ENCODE data around the gene DIS3L2. TPM values are rescaled to one million over a fixed set of nuclear protein-coding genes. Genes with fewer than 3 reads are reported as not detected.
"Not testable (repeated sequence)": the region's sequence is repeated elsewhere in the genome, so short reads cannot be mapped to it uniquely, and the experiment has no call there.

The DIS3L2 gene
- total RNA-seq, 1 donor from 2014 or later: 11.8 TPM

GRCh38 chr2:232327105-232328031 is 365.9 kb downstream of the DIS3L2 start:
- Histone ChIP-seq H3K27me3 (ENCODE audit: control insufficient read depth, insufficient read depth, low read length) (no peaks in the 10 kb centered on the region), H3K4me3 (ENCODE audit: low read depth, low read length) (no peak overlapping the region), H3K36me3 (ENCODE audit: control insufficient read depth, insufficient read depth, low read length) (no peaks in the 10 kb centered on the region)
- no peak for FAIRE-seq
- DNase-seq (ENCODE audit: low read depth): peak; percentile 48
- peak; percentile 85 for TF ChIP-seq CTCF (IDR thresholded peaks at IDR 0.05; ENCODE audit: insufficient read depth, low read length, severe bottlenecking)

- peak; percentile 30 for TF ChIP-seq CTCF (IDR thresholded peaks at IDR 0.05; ENCODE audit: insufficient read depth, low read length, severe bottlenecking)
- DNase-seq (ENCODE audit: low read depth): no peak
These were observed 366.5 kb downstream of the DIS3L2 start for GRCh38 chr2:232328032-232328422.

GRCh38 chr2:232328516-232329460 is 367.3 kb downstream of the DIS3L2 start:
- Histone ChIP-seq H3K36me3 (ENCODE audit: control insufficient read depth, insufficient read depth, low read length) (no peaks in the 10 kb centered on the region), H3K4me3 (ENCODE audit: low read depth, low read length) (no peak overlapping the region), H3K27me3 (ENCODE audit: control insufficient read depth, insufficient read depth, low read length) (no peaks in the 10 kb centered on the region)
- TF ChIP-seq CTCF (IDR thresholded peaks at IDR 0.05; ENCODE audit: insufficient read depth, low read length, severe bottlenecking): no peak
- DNase-seq (ENCODE audit: low read depth) (no peak), FAIRE-seq (no peak)

More at GRCh38 chr2:232328032-232328422, 366.5 kb downstream of the DIS3L2 start:
- no peak overlapping the region for H3K4me3 ChIP-seq (ENCODE audit: low read depth, low read length)
- peak; percentile 23 for FAIRE-seq
- H3K27me3 ChIP-seq (ENCODE audit: control insufficient read depth, insufficient read depth, low read length): no peaks in the 10 kb centered on the region
- no peaks in the 10 kb centered on the region for H3K36me3 ChIP-seq (ENCODE audit: control insufficient read depth, insufficient read depth, low read length)

GRCh38 chr2:232329716-232330067 is 368.2 kb downstream of the DIS3L2 start:
- no peaks in the 10 kb centered on the region for H3K27me3 ChIP-seq (ENCODE audit: control insufficient read depth, insufficient read depth, low read length)
- H3K4me3 ChIP-seq (ENCODE audit: low read depth, low read length): no peak overlapping the region
- no peak for TF ChIP-seq CTCF (IDR thresholded peaks at IDR 0.05; ENCODE audit: insufficient read depth, low read length, severe bottlenecking)
- no peak for FAIRE-seq
- no peaks in the 10 kb centered on the region for H3K36me3 ChIP-seq (ENCODE audit: control insufficient read depth, insufficient read depth, low read length)
- DNase-seq (ENCODE audit: low read depth): no peak

GRCh38 chr2:232330068-232330999 is 368.8 kb downstream of the DIS3L2 start:
- H3K4me3 ChIP-seq (ENCODE audit: low read depth, low read length): no peak overlapping the region
- no peak for TF ChIP-seq CTCF (IDR thresholded peaks at IDR 0.05; ENCODE audit: insufficient read depth, low read length, severe bottlenecking)
- no peaks in the 10 kb centered on the region for H3K36me3 ChIP-seq (ENCODE audit: control insufficient read depth, insufficient read depth, low read length)
- no peak for DNase-seq (ENCODE audit: low read depth)
- FAIRE-seq: no peak
- no peaks in the 10 kb centered on the region for H3K27me3 ChIP-seq (ENCODE audit: control insufficient read depth, insufficient read depth, low read length)

- H3K27me3 ChIP-seq (ENCODE audit: control insufficient read depth, insufficient read depth, low read length); DNase-seq (ENCODE audit: low read depth); H3K4me3 ChIP-seq (ENCODE audit: low read depth, low read length); FAIRE-seq; H3K36me3 ChIP-seq (ENCODE audit: control insufficient read depth, insufficient read depth, low read length): not testable (repeated sequence)
These were observed 369.5 kb downstream of the DIS3L2 start for GRCh38 chr2:232331061-232331460.

- FAIRE-seq: peak; percentile 13
- not testable (repeated sequence) for H3K36me3 ChIP-seq (ENCODE audit: control insufficient read depth, insufficient read depth, low read length); DNase-seq (ENCODE audit: low read depth); H3K27me3 ChIP-seq (ENCODE audit: control insufficient read depth, insufficient read depth, low read length); H3K4me3 ChIP-seq (ENCODE audit: low read depth, low read length)
These were observed 370.1 kb downstream of the DIS3L2 start for GRCh38 chr2:232331641-232332040.

All from bronchial epithelial cell (primary cell).